GM19324 (cell line): ENCODE data around the gene ZNF212.
"Not testable (repeated sequence)": the region's sequence is repeated elsewhere in the genome, so short reads cannot be mapped to it uniquely, and the experiment has no call there.

Experiments used
- ATAC-seq: cut with Tn5 transposase; IDR thresholded peaks from one replicate; pipeline ENCODE4 v1.9.1; 2021; ENCODE audit warnings: mild to moderate bottlenecking, moderate library complexity; ENCODE audit not compliant: unreplicated experiment, low FRiP score

Gene ZNF212

GRCh38 chr7:149251518-149251917 is 12.1 kb downstream of the ZNF212 start:
- not testable (repeated sequence) for ATAC-seq

GRCh38 chr7:149252378-149252777 is 12.9 kb downstream of the ZNF212 start:
- ATAC-seq: no peak

DNA sequence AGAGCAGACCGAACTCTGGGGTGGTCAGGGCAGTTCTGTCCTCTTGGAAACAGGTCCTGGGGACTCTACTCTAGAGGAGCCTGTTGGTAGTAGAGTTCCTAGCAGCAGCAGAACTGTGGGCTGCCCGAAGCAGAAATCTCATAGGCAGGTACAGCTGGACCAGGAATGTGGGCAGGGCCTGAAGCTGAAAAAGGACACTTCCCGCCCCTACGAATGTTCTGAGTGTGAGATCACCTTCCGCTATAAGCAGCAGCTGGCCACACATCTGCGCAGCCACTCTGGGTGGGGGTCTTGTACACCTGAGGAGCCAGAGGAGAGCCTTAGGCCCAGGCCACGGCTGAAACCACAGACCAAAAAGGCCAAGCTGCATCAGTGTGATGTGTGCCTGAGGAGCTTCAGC is 14.2 kb downstream of the ZNF212 start:
- no peak for ATAC-seq

DNA sequence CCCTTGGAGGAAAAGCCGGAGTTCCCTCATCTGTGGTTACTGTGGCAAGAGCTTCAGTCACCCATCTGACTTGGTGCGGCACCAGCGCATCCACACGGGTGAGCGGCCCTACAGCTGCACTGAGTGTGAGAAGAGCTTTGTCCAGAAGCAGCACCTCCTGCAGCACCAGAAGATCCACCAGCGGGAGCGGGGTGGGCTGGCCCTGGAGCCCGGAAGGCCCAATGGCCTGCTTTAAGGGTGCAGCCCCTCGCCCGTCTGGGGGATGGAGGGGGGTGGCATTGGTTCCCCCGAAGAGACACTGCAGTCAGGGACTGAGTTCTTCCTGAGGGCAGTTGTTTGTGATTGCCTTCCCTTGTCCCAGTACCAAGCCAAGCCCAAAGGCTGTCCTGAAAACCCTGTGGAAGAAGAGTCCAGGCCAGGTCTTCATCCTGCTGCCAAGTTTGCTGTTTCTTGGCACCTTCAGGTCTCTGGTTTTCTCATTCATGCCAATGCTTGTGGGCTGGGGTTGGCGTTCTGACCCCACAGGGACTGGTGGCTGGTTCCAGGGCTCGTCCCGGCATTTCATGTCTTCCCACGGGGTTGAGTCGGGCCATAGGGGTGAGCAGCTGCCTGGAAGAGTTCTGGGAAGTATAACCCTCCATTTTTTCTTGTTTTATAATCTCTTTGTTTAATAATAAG is 14.9 kb downstream of the ZNF212 start:
- ATAC-seq: no peak

DNA sequence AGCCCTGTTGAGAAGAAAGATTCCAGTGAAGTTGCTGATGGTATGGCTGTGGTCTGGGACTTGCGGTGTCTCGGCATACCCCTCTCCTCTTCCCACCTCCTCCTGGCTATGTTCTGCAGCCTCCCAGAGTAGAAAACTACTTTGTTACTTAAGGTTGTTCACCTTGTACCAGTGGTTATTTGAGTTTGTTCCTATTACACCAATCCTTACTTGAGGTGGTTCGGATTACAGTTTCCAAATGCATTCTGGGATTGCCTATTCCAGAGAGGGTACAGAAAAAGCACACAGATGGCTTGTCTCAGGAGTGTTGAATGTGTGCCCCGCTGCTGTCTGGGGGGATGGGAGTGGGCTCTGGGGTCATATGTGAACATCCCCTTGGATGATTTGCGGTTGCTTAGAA is 15.7 kb downstream of the ZNF212 start:
- no peak for ATAC-seq

- ATAC-seq: no peak
Observed at GRCh38 chr7:149256568-149256967, 17.1 kb downstream of the ZNF212 start.

DNA sequence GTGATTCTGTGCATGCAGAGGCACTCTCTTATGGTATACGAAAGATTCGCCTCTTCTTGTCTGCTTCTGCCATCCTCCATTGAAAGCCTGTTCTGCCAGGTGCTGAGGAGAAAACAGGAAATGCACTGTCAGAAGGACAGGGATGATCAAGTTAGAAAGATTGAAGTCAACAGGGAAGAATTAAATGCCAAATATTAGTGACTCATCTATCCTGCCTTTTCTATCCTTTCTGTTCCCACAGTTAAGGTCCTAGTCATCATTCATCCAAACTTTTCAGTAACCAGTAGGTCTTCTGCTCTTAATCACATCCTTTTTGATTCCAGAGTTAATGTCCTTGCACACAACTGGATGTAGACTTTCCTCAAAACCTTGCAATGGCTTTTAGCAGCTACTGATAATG is 17.7 kb downstream of the ZNF212 start:
- ATAC-seq: no peak

GRCh38 chr7:149261316-149261828 is 21.9 kb downstream of the ZNF212 start:
- ATAC-seq: no peak

GRCh38 chr7:149261829-149262617 is 22.6 kb downstream of the ZNF212 start, which contains the start of gene ZNF783:
ZNF783 (plus strand) TSS chr7:149262196; CDS start chr7:149262334, 138 bp downstream.
- ATAC-seq: peak; percentile 83

DNA sequence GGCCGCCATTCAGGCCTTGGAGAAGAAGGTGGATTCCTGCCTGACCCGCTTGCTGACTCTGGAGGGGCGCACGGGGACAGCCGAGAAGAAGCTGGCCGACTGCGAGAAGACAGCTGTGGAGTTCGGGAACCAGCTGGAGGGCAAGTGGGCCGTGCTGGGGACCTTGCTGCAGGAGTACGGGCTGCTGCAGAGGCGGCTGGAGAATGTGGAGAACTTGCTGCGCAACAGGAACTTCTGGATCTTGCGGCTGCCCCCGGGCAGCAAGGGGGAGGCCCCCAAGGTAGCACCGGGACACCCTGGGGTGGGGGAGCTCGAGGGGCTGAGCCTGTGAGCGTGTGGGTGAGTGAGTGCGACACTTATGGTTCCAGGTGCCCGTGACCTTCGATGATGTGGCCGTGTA is 27.0 kb downstream of the ZNF212 start:
- ATAC-seq: no peak

DNA sequence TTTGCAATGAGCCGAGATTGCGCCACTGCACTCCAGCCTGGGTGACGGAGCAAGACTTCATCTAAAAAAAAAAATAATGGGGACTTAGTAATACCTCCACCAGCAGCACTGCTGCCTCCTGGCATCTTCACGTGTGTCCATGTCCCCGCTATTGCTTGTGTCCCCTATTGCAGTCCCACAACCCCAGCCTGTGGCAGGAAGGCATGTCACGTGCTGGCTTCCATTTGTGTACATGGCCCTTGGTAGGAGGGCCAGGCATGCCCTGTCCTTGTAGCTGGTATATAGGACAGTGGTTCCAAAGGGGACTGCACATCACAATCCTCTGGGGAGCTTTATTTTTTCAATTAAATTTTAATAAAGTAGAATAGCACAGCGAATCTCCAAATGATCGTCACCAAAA is 28.3 kb downstream of the ZNF212 start:
- no peak for ATAC-seq

DNA sequence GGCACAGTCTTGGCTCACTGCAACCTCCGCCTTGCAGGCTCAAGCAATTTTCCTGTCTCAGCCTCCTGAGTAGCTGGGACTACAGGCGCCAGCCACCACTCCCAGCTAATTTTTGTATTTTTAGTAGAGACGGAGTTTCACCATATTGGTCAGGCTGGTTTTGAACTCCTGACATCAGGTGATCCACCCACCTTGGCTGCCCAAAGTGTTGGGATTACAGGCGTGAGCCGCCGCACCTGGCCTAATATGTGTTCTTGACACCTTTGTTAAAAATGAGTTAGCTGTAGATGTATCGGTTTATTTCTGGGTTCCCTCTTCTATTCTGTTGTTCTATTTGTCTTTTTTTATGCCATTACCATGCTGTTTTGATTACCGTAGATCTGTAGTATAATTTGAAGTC is 35.0 kb downstream of the ZNF212 start:
- ATAC-seq: not testable (repeated sequence)

DNA sequence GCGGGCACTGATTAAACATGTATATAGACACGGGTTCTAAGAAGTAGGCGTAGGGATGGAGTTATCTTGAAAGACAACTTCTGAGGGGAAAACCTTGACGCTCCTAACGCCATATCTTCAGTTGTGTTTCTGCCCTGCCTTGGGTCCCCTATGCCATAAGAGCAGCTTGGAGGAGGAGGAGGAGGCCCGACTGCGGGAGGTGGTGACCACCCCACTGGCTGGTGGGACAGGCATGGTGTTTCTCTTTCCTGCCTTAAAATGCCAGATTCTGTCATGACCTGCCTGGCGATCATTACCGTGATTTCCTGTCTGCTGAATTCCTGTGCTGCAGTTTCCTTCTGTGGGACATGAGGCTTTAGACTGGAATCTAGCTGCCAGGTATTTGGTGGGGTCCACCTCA is 38.4 kb downstream of the ZNF212 start:
- no peak for ATAC-seq

- ATAC-seq: no peak
Observed at GRCh38 chr7:149278396-149278795, 38.9 kb downstream of the ZNF212 start.

- ATAC-seq: no peak
Observed at GRCh38 chr7:149279111-149279743, 39.8 kb downstream of the ZNF212 start.

- no peak for ATAC-seq
Observed at GRCh38 chr7:149280151-149280550, 40.7 kb downstream of the ZNF212 start.

- ATAC-seq: no peak
Observed at GRCh38 chr7:149280661-149281507, 41.4 kb downstream of the ZNF212 start.

DNA sequence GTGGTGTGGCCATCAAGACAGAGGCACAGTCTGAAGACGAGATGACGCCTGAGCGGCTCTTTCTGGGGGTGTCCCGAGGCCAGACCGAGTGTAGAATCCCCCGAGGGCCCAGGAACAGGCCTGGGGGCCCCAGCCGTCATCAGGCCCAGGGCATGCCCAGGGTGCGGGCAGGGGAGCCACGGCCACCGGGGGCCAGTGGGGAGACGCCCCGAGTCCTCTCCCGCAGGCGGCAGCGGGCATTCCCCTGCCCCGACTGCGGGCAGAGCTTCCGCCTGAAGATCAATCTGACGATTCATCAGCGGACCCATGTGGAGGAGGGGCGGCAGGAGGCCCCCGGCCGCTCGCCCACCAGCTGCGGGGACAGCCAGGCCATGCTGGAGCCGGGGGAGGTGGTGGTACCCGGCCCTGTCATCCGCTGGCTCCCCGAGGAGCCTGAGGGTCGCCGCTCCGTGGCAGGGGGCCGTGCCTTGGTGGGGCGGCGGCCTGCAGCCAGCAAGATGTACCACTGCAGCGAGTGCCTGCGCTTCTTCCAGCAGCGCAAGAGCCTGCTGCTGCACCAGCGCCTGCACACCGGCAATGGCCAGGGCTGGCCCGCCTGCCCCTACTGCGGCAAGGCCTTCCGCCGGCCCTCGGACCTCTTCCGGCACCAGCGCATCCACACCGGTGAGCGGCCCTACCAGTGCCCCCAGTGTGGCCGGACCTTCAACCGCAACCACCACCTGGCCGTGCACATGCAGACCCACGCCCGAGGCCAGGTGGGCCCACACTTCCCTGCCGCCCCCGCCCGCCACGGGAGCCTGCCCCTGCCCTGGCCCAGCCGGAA is 42.3 kb downstream of the ZNF212 start:
- ATAC-seq: no peak

GRCh38 chr7:149282331-149282655 is 42.8 kb downstream of the ZNF212 start:
- ATAC-seq: no peak

DNA sequence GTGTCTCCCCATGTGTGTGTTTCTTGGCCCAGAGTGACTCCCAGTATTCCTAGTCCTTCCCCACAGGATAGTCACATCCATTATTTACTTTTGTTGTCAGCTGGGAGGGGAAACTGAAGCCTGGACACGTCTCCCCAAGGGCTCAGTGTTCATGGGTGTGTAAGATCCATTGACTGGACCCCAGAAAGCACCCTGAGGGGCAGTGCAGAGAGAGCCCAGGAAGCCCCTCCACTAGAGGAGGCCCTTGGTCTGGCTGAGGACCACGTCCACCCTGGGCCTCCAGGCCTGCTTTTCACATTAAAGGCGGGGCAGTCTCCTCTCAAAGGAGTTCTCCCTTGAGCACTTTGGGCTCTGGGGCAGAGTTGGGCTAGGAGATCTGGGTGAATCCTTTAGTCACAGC is 43.9 kb downstream of the ZNF212 start:
- no peak for ATAC-seq
